Fibroblast of lung (primary cell): ENCODE results near the gene SDCBP2.

Experiments
- EZH2 ChIP-seq: IDR thresholded peaks from 2 replicates; pipeline ENCODE4 v1.5.1; 2012; ENCODE audit warnings: low read length, control low read depth, mild to moderate bottlenecking; ENCODE audit errors: missing control alignments
- TF ChIP-seq, protein P1 (sequence below), 2 donors: IDR thresholded peaks in 1 of 2; conservative IDR thresholded peaks in 1 of 2; 1 replicate in 1 of 2; 2 replicates in 1 of 2; pipeline ENCODE4 v1.5.1; 2011 to 2012; ENCODE audit warnings: low read length in 2 of 2, control low read depth in 1 of 2, inconsistent platforms in 1 of 2, low read depth in 1 of 2, mild to moderate bottlenecking in 1 of 2

DNA sequence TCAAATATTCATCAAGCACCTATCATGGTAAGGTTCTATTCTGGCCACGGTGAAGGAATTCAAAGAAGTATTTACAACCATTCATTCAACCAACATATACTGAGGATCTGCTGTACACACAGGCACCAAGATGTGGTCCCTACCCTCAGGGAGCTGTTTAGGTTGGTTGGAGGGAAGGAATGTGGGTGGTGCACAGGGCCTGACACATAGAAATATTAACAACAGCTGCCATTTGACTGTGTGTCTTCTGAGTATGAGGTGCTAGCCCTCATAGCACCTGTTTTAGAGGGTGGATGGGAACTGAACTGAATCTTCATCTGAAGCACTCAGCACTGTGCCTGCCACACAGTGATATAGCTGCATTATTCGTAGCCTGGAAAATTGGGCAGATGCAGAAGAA is 55.6 kb downstream of the SDCBP2 start:
- TF ChIP-seq, protein P1, sequence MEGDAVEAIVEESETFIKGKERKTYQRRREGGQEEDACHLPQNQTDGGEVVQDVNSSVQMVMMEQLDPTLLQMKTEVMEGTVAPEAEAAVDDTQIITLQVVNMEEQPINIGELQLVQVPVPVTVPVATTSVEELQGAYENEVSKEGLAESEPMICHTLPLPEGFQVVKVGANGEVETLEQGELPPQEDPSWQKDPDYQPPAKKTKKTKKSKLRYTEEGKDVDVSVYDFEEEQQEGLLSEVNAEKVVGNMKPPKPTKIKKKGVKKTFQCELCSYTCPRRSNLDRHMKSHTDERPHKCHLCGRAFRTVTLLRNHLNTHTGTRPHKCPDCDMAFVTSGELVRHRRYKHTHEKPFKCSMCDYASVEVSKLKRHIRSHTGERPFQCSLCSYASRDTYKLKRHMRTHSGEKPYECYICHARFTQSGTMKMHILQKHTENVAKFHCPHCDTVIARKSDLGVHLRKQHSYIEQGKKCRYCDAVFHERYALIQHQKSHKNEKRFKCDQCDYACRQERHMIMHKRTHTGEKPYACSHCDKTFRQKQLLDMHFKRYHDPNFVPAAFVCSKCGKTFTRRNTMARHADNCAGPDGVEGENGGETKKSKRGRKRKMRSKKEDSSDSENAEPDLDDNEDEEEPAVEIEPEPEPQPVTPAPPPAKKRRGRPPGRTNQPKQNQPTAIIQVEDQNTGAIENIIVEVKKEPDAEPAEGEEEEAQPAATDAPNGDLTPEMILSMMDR (conservative IDR thresholded peaks at IDR 0.05 in 1 of 2, IDR thresholded peaks at IDR 0.05 in 1 of 2; ENCODE audit: low read depth in 1 of 2, low read length in 2 of 2): no peak
- no peak for TF ChIP-seq EZH2
